PC-3 (cell line): ENCODE results near the gene ZFP64. TPM values are rescaled to one million over a fixed set of nuclear protein-coding genes. Genes with fewer than 3 reads are reported as not detected.

Source experiments
- ATAC-seq: fragments of 200-7000 bp; cut with Tn5 transposase; 2 replicates; pipeline ENCODE4 v1.9.1; 2020; ENCODE audit warnings: mild to moderate bottlenecking, moderate library complexity
- BruUV-seq: library from RNA; stranded (reverse); fragments of 400-500 nt; replicated peaks from 2 replicates; lab custom pipeline; 2021; lab: Mats Ljungman, UMichigan
- CTCF ChIA-PET: fragments of 300-600 bp; sonication (Branson Sonifier 250); formaldehyde crosslinking; loops from one replicate; lab custom pipeline; 2022; ENCODE audit warnings: antibody characterized with exemption; lab: Charles Lee
- POLR2A ChIA-PET: fragments of 300-600 bp; sonication (Branson Sonifier 250); formaldehyde crosslinking; loops from one replicate; lab custom pipeline; 2022; ENCODE audit warnings: antibody characterized with exemption; ENCODE audit not compliant: unreplicated experiment; lab: Charles Lee
- DNase-seq: peaks from one replicate; pipeline ENCODE4 v3.0.0-alpha.2; 2015
- H2AFZ ChIP-seq: fragments of 300-600 bp; sonication (generic); 2 replicates; pipeline ENCODE4 v1.6.0; 2016; ENCODE audit warnings: antibody characterized with exemption, low read length
- H3F3A ChIP-seq: fragments of 300-600 bp; sonication (generic); one replicate; pipeline ENCODE4 v1.6.0; 2017; ENCODE audit warnings: antibody characterized with exemption, low read length, control low read depth, mild to moderate bottlenecking; ENCODE audit not compliant: unreplicated experiment
- H3K27ac ChIP-seq: fragments of 300-600 bp; sonication (generic); 2 replicates; pipeline ENCODE4 v1.5.1; 2016; ENCODE audit warnings: mild to moderate bottlenecking, low read length
- H3K27me3 ChIP-seq: fragments of 300-600 bp; sonication (generic); 2 replicates; pipeline ENCODE4 v1.6.1; 2016; ENCODE audit warnings: low read length, mixed read lengths
- H3K36me3 ChIP-seq: fragments of 300-600 bp; sonication (generic); 2 replicates; pipeline ENCODE4 v1.6.1; 2016; ENCODE audit warnings: low read depth, mixed run types, low read length, mixed read lengths
- H3K4me1 ChIP-seq: fragments of 300-600 bp; sonication (generic); 2 replicates; pipeline ENCODE4 v1.5.1; 2016; ENCODE audit warnings: low read length; ENCODE audit not compliant: insufficient read depth
- H3K4me2 ChIP-seq: fragments of 300-600 bp; sonication (generic); 2 replicates; pipeline ENCODE4 v1.6.0; 2016; ENCODE audit warnings: low read length
- H3K4me3 ChIP-seq: fragments of 300-600 bp; sonication (generic); 2 replicates; pipeline ENCODE4 v1.5.1; 2016; ENCODE audit warnings: mild to moderate bottlenecking, low read length, mixed read lengths
- H3K79me2 ChIP-seq: fragments of 300-600 bp; sonication (generic); 2 replicates; pipeline ENCODE4 v1.6.1; 2017; ENCODE audit warnings: low read length, mixed read lengths
- H3K9ac ChIP-seq: fragments of 300-600 bp; sonication (generic); 2 replicates; pipeline ENCODE4 v1.6.0; 2016; ENCODE audit warnings: mild to moderate bottlenecking, low read length
- H3K9me2 ChIP-seq: fragments of 300-600 bp; sonication (generic); replicated peaks from 2 replicates; pipeline ENCODE4 v1.6.1; 2016; ENCODE audit warnings: mixed run types, low read length, mixed read lengths
- H3K9me3 ChIP-seq: fragments of 300-600 bp; sonication (generic); 2 replicates; pipeline ENCODE4 v1.6.1; 2016; ENCODE audit warnings: low read length, mixed read lengths
- H4K20me1 ChIP-seq: fragments of 300-600 bp; sonication (generic); 2 replicates; pipeline ENCODE4 v1.6.1; 2016; ENCODE audit warnings: low read length, mixed read lengths
- CTCF ChIP-seq: fragments of 300-600 bp; sonication (generic); conservative IDR thresholded peaks from 2 replicates; pipeline ENCODE4 v1.5.1; 2017; ENCODE audit warnings: antibody characterized with exemption, low read depth, mild to moderate bottlenecking, low read length
- EZH2 ChIP-seq: fragments of 300-600 bp; sonication (generic); IDR thresholded peaks from one replicate; pipeline ENCODE4 v1.6.1; 2017; ENCODE audit warnings: antibody characterized with exemption, mild to moderate bottlenecking, low read length; ENCODE audit not compliant: unreplicated experiment
- EZH2phosphoT487 ChIP-seq: fragments of 300-600 bp; sonication (generic); IDR thresholded peaks from 2 replicates; pipeline ENCODE4 v1.6.1; 2018; ENCODE audit warnings: mild to moderate bottlenecking, antibody characterized with exemption, low read length, borderline replicate concordance
- intact Hi-C: fragments of 100-400 bp; cut with micrococcal nuclease; formaldehyde crosslinking; loops from 2 replicates; pipeline ENCODE4 v1.9.0; 2023
- total RNA-seq: library from RNA; depleted of rRNA; stranded (reverse); fragments of >200 nt; gene quantifications from 2 replicates; pipeline ENCODE4 v1.2.3, GENCODE V29; 2014

The ZFP64 gene
- total RNA-seq, 1 experiment from 2014 or later = 16.6 TPM

- ChIA-PET POLR2A (no interaction called here), CTCF (no interaction called here)
These were observed 88.2 kb downstream of the ZFP64 start for GRCh38 chr20:52103335-52103912.

GRCh38 chr20:52102559-52102958 lies 89.0 kb downstream of the ZFP64 start:
- Histone ChIP-seq H3K4me3 (no peak overlapping the region), H4K20me1 (no peaks in the 10 kb centered on the region), H3K27me3 (no peaks in the 10 kb centered on the region), H3K9me3 (no peaks in the 10 kb centered on the region), H3K36me3 (no peaks in the 10 kb centered on the region), H3K9ac (no peak overlapping the region), H3K4me1 (no peaks in the 10 kb centered on the region; the same call in 1 of the 2 replicates), H3K27ac (no peak overlapping the region), H3F3A (no peaks in the 10 kb centered on the region), H2AFZ (no peak overlapping the region), H3K79me2 (no peaks in the 10 kb centered on the region), H3K4me2 (no peak overlapping the region), H3K9me2 (no peaks in the 10 kb centered on the region)
- ATAC-seq = no peak
- BruUV-seq = no TSS peak
- TF ChIP-seq EZH2 (no peak), CTCF (no peak), EZH2phosphoT487 (no peak)
- ChIA-PET CTCF (no interaction called here), POLR2A (no interaction called here)
- intact Hi-C loops = no loop called here
- DNase-seq = no peak

More at GRCh38 chr20:52103335-52103912, 88.2 kb downstream of the ZFP64 start:
- intact Hi-C loops = no loop called here
- H3K4me2 ChIP-seq = no peak overlapping the region
- no peaks in the 10 kb centered on the region for H3K9me2 ChIP-seq
- H3K4me1 ChIP-seq = no peaks in the 10 kb centered on the region; the same call in 1 of the 2 replicates
- H3F3A ChIP-seq = no peaks in the 10 kb centered on the region
- H3K36me3 ChIP-seq = no peaks in the 10 kb centered on the region
- H3K4me3 ChIP-seq = no peak overlapping the region
- H3K27me3 ChIP-seq = no peaks in the 10 kb centered on the region
- no peak for TF ChIP-seq EZH2
- TF ChIP-seq EZH2phosphoT487 = no peak
- no peak for TF ChIP-seq CTCF
- H4K20me1 ChIP-seq = no peaks in the 10 kb centered on the region
- BruUV-seq = no TSS peak
- ATAC-seq (no peak), DNase-seq (no peak)
- no peak overlapping the region for H2AFZ ChIP-seq
- H3K27ac ChIP-seq = no peak overlapping the region
- H3K9me3 ChIP-seq = no peaks in the 10 kb centered on the region
- no peak overlapping the region for H3K9ac ChIP-seq
- no peaks in the 10 kb centered on the region for H3K79me2 ChIP-seq

- H2AFZ ChIP-seq = no peak overlapping the region
- ATAC-seq (no peak), DNase-seq (no peak)
- no peaks in the 10 kb centered on the region for H3K27me3 ChIP-seq
- BruUV-seq = no TSS peak
- no peak overlapping the region for H3K27ac ChIP-seq
- H3K9me3 ChIP-seq = no peaks in the 10 kb centered on the region
- no peaks in the 10 kb centered on the region; the same call in 1 of the 2 replicates for H3K4me1 ChIP-seq
- CTCF ChIA-PET = no interaction called here
- intact Hi-C loops = no loop called here
- no peaks in the 10 kb centered on the region for H3K36me3 ChIP-seq
- H4K20me1 ChIP-seq = no peaks in the 10 kb centered on the region
- H3F3A ChIP-seq = no peaks in the 10 kb centered on the region
- no peaks in the 10 kb centered on the region for H3K79me2 ChIP-seq
- no peak overlapping the region for H3K9ac ChIP-seq
- no peak overlapping the region for H3K4me3 ChIP-seq
- POLR2A ChIA-PET = no interaction called here
- H3K4me2 ChIP-seq = no peak overlapping the region
- H3K9me2 ChIP-seq = no peaks in the 10 kb centered on the region
- TF ChIP-seq EZH2phosphoT487 (no peak), CTCF (no peak), EZH2 (no peak)
These were observed 89.5 kb downstream of the ZFP64 start for GRCh38 chr20:52102126-52102525.
